ENCODE measurements around the gene GPR152. TPM values are rescaled to one million over a fixed set of nuclear protein-coding genes. Genes with fewer than 3 reads are reported as not detected.
"Not testable (repeated sequence)": the region's sequence is repeated elsewhere in the genome, so short reads cannot be mapped to it uniquely, and the experiment has no call there.

GPR152 gene
- total RNA-seq, 1 donor: not detected

DNA sequence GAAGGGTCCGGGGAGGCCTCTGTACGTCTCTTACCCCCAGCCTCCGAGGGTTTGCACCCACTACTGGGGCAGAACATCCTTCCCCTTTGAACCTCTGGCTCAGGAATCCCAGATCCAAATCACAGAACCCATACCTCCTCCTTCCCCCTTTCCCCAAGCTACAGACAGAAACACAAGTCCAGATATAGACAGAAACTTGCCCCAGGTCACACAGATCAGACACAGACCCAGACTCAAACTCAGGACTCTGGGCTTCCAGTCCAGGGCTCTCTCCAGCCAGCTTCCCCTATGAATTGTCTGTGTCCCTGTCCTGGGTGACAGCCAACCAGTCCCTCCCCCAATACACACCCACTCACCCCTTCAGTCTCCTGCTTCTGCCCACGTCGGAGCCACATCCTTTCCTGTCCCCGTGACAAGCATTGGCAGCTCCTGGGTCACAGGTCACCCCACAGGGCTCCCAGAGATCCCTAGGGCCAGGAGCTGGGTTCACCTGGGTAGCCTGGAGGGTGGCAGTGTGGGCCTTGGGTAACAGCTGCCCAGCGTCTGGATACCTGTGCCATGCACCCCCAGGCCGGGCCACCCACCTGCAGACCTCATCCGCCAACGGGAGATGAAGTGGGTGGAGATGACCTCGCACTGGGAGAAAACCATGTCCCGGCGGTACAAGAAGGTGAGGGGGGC is 47.9 kb downstream of the GPR152 start:
- DNase-seq (ENCODE audit: insufficient read length, low spot score, missing footprints): peak; percentile 92
- no peaks in the 10 kb centered on the region for H3K9me3 ChIP-seq (ENCODE audit: low read depth, low read length)
- H3K79me2 ChIP-seq (ENCODE audit: insufficient read depth, low read length): peaks cover 16% of the 10 kb centered on the region
- peaks cover 7% of the 10 kb centered on the region for H3K36me3 ChIP-seq (ENCODE audit: insufficient read depth, low read length)
- peaks cover 17% of the 10 kb centered on the region for H3K4me1 ChIP-seq (ENCODE audit: insufficient read depth, low read length)
- TF ChIP-seq, protein P1, sequence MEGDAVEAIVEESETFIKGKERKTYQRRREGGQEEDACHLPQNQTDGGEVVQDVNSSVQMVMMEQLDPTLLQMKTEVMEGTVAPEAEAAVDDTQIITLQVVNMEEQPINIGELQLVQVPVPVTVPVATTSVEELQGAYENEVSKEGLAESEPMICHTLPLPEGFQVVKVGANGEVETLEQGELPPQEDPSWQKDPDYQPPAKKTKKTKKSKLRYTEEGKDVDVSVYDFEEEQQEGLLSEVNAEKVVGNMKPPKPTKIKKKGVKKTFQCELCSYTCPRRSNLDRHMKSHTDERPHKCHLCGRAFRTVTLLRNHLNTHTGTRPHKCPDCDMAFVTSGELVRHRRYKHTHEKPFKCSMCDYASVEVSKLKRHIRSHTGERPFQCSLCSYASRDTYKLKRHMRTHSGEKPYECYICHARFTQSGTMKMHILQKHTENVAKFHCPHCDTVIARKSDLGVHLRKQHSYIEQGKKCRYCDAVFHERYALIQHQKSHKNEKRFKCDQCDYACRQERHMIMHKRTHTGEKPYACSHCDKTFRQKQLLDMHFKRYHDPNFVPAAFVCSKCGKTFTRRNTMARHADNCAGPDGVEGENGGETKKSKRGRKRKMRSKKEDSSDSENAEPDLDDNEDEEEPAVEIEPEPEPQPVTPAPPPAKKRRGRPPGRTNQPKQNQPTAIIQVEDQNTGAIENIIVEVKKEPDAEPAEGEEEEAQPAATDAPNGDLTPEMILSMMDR (IDR thresholded peaks at IDR 0.05; ENCODE audit: extremely low read depth, low read depth, low read length): no peak
- H3K27me3 ChIP-seq (ENCODE audit: insufficient read depth, low read length): peaks cover 20% of the 10 kb centered on the region
- no peak overlapping the region for H2AFZ ChIP-seq (ENCODE audit: low read length)
- H4K20me1 ChIP-seq (ENCODE audit: insufficient read depth, low read length): peaks cover 13% of the 10 kb centered on the region
- H3K27ac ChIP-seq (ENCODE audit: low read depth, low read length): no peak overlapping the region
- H3K4me3 ChIP-seq (ENCODE audit: insufficient read depth, low read length): no peak overlapping the region
- no peak overlapping the region for H3K4me2 ChIP-seq (ENCODE audit: insufficient read depth, low read length)

DNA sequence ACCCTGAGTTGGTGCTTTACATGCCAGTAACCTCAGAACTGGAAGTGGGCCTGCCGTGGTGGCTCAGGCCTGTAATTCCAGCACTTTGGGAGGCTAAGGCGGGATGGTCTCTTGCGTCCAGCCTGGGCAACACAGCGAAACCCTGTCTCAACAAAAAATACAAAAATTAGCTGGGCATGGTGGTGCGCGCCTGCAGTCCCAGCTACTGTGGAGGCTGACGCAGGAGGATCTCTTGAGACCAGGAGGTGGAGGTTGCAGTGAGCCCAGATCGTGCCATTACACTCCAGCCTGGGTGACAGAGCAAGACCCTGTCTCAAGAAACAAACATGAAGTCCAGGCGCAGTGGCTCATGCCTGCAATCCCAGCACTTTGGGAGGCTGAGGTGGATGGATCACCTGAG is 49.4 kb downstream of the GPR152 start:
- H2AFZ ChIP-seq (ENCODE audit: low read length); H3K27ac ChIP-seq (ENCODE audit: low read depth, low read length); H3K4me3 ChIP-seq (ENCODE audit: insufficient read depth, low read length); H3K27me3 ChIP-seq (ENCODE audit: insufficient read depth, low read length); DNase-seq (ENCODE audit: insufficient read length, low spot score, missing footprints); H3K4me2 ChIP-seq (ENCODE audit: insufficient read depth, low read length); H3K9me3 ChIP-seq (ENCODE audit: low read depth, low read length): not testable (repeated sequence)
- Histone ChIP-seq H3K79me2 (ENCODE audit: insufficient read depth, low read length) (peaks cover 26% of the 10 kb centered on the region), H3K36me3 (ENCODE audit: insufficient read depth, low read length) (peaks cover 22% of the 10 kb centered on the region), H4K20me1 (ENCODE audit: insufficient read depth, low read length) (peaks cover 24% of the 10 kb centered on the region), H3K4me1 (ENCODE audit: insufficient read depth, low read length) (peaks cover 17% of the 10 kb centered on the region)

DNA sequence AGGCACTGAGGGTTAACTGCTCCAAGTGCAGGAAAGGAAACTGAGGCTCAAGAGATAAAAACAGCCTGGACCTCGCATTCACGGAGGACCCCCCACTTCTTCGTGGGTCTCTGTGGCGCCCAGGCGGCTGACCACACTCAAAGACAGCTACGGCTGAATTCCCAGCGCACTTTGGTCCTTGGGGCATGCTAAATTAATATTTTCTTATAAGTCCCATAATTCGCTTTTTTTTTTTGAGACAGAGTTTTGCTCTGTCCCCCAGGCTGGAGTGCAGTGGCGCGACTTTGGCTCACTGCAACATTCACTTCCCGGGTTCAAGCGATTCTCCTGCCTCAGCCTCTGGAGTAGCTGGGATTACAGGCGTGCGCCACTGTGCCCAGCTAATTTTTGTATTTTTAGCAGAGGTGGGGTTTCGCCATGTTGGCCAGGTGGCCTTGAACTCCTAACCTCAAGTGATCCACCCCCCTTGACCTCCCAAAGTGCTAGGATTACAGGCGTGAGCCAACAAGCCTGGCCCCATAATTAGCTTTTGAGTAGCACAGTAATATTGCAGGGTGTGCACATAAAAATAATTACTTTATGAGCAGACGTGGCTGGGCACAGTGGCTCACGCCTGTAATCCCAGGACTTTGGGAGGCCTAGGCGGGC is 50.2 kb downstream of the GPR152 start:
- peak overlapping the region; percentile 83 for H3K27ac ChIP-seq (ENCODE audit: low read depth, low read length)
- H3K36me3 ChIP-seq (ENCODE audit: insufficient read depth, low read length): peaks cover 29% of the 10 kb centered on the region
- H3K4me1 ChIP-seq (ENCODE audit: insufficient read depth, low read length): peaks cover 17% of the 10 kb centered on the region
- not testable (repeated sequence) for DNase-seq (ENCODE audit: insufficient read length, low spot score, missing footprints); H3K9me3 ChIP-seq (ENCODE audit: low read depth, low read length); H3K27me3 ChIP-seq (ENCODE audit: insufficient read depth, low read length)
- H3K79me2 ChIP-seq (ENCODE audit: insufficient read depth, low read length): peaks cover 29% of the 10 kb centered on the region
- H2AFZ ChIP-seq (ENCODE audit: low read length): peak overlapping the region; percentile 97
- H3K4me2 ChIP-seq (ENCODE audit: insufficient read depth, low read length): peak overlapping the region; percentile 99
- peaks cover 28% of the 10 kb centered on the region for H4K20me1 ChIP-seq (ENCODE audit: insufficient read depth, low read length)
- H3K4me3 ChIP-seq (ENCODE audit: insufficient read depth, low read length): peak overlapping the region; percentile 76

DNA sequence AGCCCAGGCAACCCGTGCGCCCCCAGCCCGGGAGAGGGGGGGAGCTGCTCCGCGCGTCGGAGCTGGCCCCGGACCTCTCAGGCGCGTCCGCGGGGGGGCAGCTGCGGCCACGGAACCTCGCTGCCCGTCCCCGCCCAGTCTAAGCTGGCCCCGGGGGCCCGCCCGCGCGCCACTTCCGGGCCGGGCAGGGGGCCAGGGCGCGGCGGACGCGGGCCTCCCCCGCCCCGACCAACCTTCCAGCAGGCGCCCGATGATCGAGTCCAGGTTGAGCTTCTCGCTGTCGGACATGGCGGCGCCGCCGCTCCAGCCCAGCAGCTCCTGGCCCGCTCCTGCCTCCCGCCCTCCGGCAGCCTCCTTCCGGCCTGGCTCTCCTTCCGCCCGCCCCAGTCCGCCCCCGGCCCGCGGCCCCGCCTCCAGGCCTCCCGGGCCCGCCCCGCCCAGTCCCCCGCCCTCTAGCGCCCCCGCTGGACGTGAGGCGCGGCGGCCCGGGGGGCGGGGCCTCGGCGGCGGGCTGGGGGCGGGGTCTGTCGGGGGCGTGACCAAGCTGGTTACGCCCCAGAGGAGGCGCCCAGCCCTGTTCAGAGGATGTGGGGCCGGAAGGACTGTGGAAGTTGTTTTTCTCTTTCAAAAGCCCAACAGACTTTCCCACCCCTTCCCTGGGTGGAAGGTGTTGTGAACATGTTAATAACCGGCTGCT is 50.9 kb downstream of the GPR152 start, which contains the start of gene PPP1CA:
Gene PPP1CA, minus strand, starts transcription at position 364 of the 697 bp plus-strand sequence. Its CDS starts 76 bp downstream, at position 288.
- Histone ChIP-seq H4K20me1 (ENCODE audit: insufficient read depth, low read length) (peaks cover 28% of the 10 kb centered on the region), H3K9me3 (ENCODE audit: low read depth, low read length) (no peaks in the 10 kb centered on the region), H3K79me2 (ENCODE audit: insufficient read depth, low read length) (peaks cover 29% of the 10 kb centered on the region), H2AFZ (ENCODE audit: low read length) (peak within 1 kb of the TSS; percentile 97), H3K4me2 (ENCODE audit: insufficient read depth, low read length) (peak within 1 kb of the TSS; percentile 99), H3K4me1 (ENCODE audit: insufficient read depth, low read length) (peaks cover 17% of the 10 kb centered on the region), H3K27ac (ENCODE audit: low read depth, low read length) (peak within 1 kb of the TSS; percentile 83), H3K4me3 (ENCODE audit: insufficient read depth, low read length) (peak within 1 kb of the TSS; percentile 94), H3K27me3 (ENCODE audit: insufficient read depth, low read length) (no peaks in the 10 kb centered on the region), H3K36me3 (ENCODE audit: insufficient read depth, low read length) (peaks cover 31% of the 10 kb centered on the region)
- TF ChIP-seq, protein P1 (IDR thresholded peaks at IDR 0.05; ENCODE audit: extremely low read depth, low read depth, low read length): peak; percentile 14
- peak; percentile 100 for DNase-seq (ENCODE audit: insufficient read length, low spot score, missing footprints)

Small RNAs within 50 kb of the gene (small RNA-seq; reads per million reads assigned to genes)
- not detected for gene MIR6752

Other genes with a start within 250 kb of the GPR152 start
- gene GRK2, start 186.3 kb downstream of the GPR152 start, total RNA-seq: 21.4 and 23.6 TPM in 2 replicates
- 33.0 and 34.4 TPM in 2 replicates for gene ANKRD13D, start 163.4 kb downstream of the GPR152 start, total RNA-seq
- 13.3 and 25.0 TPM in 2 replicates for gene SSH3, start 149.2 kb downstream of the GPR152 start, total RNA-seq
- gene POLD4, start 99.2 kb downstream of the GPR152 start, total RNA-seq: 43.3 and 59.4 TPM in 2 replicates
- 6.2 and 6.9 TPM in 2 replicates for gene CLCF1, start 79.1 kb downstream of the GPR152 start, total RNA-seq
- 7.6 and 10.3 TPM in 2 replicates for gene RAD9A, start 60.7 kb downstream of the GPR152 start, total RNA-seq
- 161 and 169 TPM in 2 replicates for gene PPP1CA, start 50.9 kb downstream of the GPR152 start, total RNA-seq
- gene TBC1D10C, start 48.6 kb downstream of the GPR152 start, total RNA-seq: not detected in 2 replicates
- gene CARNS1, start 37.1 kb downstream of the GPR152 start, total RNA-seq: under 0.01 TPM in 2 replicates
- 33.9 and 36.9 TPM in 2 replicates for gene RPS6KB2, start 24.2 kb downstream of the GPR152 start, total RNA-seq
- gene PTPRCAP, start 15.0 kb downstream of the GPR152 start, total RNA-seq: under 0.01 and 0.36 TPM in 2 replicates
- 137 and 140 TPM in 2 replicates for gene CORO1B, start 9.3 kb downstream of the GPR152 start, total RNA-seq
- not detected in 2 replicates for gene CABP4, start 2.6 kb upstream of the GPR152 start, total RNA-seq
- 15.6 and 29.3 TPM in 2 replicates for gene TMEM134, start 16.5 kb upstream of the GPR152 start, total RNA-seq
- 64.2 and 71.3 TPM in 2 replicates for gene AIP, start 30.3 kb upstream of the GPR152 start, total RNA-seq
- gene PITPNM1, start 52.6 kb upstream of the GPR152 start, total RNA-seq: 13.3 and 14.1 TPM in 2 replicates
- gene CDK2AP2, start 55.4 kb upstream of the GPR152 start, total RNA-seq: 6.2 and 10.3 TPM in 2 replicates
- not detected in 2 replicates for gene CABP2, start 70.7 kb upstream of the GPR152 start, total RNA-seq
- gene GSTP1, start 131.1 kb upstream of the GPR152 start, total RNA-seq: 361 and 465 TPM in 2 replicates
- 146 and 158 TPM in 2 replicates for gene NDUFV1, start 154.2 kb upstream of the GPR152 start, total RNA-seq
- 4.7 and 5.3 TPM in 2 replicates for gene NUDT8, start 177.2 kb upstream of the GPR152 start, total RNA-seq
- gene TBX10, start 187.0 kb upstream of the GPR152 start, total RNA-seq: not detected in 2 replicates
- under 0.01 and 0.29 TPM in 2 replicates for gene ACY3, start 198.0 kb upstream of the GPR152 start, total RNA-seq
- gene ALDH3B2, start 221.9 kb upstream of the GPR152 start, total RNA-seq: not detected in 2 replicates